Stimulated activated CD8-positive, alpha-beta memory T cell treated with anti-CD3 and anti-CD28 coated beads, Interleukin-15, amount 100 ng/mL, for 1 hour (primary cell): ENCODE results near the gene CYREN.
"Not testable (repeated sequence)": the region's sequence is repeated elsewhere in the genome, so short reads cannot be mapped to it uniquely, and the experiment has no call there.

Source experiments
- DNase-seq: peaks from one replicate; pipeline ENCODE4 v3.0.0-alpha.2; 2020; ENCODE audit warnings: low read depth

Gene CYREN

DNA sequence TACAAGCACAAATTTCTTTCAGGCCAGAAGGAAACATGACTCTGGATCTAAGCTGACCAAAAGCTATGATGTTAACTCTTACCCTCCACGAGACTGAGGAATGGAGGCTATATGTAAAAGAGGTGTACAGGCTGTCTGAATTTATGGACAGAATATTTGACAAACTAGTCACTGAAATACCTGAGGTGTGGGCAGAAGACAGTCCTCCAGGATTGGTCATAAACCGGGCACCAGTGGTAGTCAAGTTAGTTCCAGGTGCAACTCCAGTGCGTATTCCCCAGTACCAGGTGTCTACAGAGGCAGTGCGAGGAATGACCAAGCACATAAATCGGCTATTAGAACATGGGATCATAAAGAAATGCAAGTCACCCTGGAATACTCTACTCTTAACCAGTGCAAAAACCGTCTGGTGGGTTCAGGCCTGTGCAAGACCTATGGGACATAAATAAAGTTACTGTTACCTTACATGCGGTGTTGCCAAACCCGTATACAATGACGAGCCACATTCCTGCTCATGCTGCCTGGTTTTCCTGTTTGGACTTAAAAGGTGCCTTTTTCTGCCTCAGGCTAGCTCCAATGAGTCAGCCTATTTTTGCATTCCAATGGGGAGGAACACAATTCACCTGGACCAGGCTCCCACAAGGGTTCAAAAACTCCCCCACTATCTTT is 6.7 kb upstream of the CYREN start:
- no peak for DNase-seq

DNA sequence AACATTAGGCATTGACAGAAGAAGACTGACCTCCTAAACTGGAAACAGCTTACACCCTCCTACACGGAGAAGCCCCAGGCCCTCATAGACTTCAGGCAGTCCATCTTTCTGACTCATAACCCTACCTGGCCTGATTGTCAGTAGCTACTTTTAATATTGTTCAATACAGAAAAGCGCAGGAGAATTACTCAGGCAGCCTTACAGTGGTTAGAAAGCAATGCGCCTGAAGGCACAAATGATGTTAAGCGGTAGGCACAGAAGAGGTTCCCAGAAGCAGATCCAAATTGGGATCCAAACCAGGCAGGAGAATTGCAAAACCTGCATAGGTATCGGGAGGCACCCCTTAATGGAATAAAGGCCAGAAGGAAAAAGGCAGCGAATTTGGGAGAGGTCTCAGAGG is 5.4 kb upstream of the CYREN start:
- no peak for DNase-seq

DNA sequence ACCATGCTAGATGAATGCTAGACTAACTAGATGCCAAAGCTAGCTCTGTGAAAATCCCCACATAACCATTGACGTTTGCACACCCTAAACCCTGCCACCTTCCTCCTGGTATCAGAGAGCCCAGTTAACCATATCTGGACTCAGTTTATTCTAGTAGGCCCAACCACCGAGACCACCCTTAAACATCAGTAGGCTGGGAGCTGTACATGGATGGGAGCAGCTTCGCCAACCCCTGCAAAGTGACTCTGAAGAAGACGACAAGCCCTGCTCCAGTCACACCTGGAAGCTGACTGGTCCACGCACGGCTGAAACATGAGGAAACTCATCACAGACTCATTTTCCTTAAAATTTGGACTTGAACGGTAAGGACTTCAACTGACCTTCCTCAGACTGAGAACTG is 4.4 kb upstream of the CYREN start:
- no peak for DNase-seq

DNA sequence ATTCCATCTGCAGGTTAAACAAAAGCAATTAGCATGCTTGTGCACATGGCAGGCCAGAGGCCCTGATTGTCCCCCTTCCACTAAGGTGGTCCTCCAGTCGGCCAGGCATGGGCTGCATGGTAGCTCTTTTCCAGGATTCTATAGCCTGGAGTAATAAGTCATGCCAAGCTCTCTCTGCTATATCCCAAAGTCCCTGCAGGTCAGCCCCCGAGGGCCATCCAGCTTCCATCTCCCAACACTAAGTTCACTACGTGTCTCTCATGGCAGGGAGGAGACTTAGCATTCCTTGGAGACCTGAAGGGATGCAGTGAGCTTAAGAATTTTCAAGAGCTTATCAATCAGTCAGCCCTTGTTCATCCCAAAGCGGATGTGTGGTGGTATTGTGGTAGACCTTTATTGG is 3.4 kb upstream of the CYREN start:
- not testable (repeated sequence) for DNase-seq

DNA sequence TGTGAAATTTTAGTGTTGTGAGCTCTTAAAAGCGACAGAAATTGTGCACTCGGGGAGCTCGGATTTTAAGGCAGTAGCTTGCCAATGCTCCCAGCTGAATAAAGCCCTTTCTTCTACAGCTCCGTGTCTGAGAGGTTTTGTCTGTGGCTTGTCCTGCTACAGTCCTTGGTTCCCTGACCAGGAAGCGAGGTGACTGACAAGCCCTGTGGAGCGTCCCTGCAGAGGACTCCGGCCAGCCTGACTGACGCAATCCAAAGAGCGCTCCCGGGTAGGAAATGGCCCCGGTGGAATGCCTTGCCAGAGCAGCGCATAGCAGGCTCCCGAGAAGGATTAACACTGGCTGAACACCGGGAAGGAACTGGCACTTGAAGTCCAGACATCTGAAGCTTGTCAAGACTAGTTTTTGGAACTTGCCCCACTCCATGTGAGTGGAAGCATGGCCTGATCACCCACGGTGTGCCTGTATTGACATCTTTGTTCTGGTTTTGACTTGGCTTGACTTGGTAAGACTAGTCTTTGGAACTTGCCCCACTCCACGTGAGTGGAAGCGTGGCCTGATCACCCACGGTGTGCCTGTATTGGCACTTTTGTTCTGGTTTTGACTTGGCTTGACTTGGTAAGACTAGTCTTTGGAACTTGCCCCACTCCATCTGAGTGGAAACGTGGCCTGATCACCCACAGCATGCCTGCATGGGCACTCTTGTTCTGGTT is 1.2 kb upstream of the CYREN start:
- DNase-seq, result not testable (repeated sequence)

DNA sequence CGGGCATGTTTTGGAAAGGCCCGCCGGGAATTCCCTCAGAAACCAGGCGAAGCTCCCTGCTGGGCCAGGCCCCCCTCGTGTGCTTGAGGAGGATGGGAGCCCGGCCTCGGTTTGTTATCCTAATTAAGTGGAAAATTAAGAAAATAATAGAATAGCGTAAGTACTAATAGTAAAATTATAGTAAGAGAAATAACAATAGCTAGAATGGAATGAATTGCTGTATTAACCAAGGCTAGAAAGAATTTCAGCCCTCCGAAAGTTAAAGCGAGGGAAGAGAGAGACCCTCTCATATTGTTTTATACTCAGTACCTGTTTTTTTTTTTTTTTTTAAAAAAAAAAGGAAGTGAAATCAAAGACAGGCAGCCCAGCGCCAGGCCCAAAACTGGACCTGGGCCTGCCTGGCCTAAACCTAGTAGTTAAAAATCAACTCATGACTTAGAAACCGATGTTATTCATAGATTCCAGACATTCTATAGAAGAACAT is 533 bp upstream of the CYREN start:
- DNase-seq, result not testable (repeated sequence)

DNA sequence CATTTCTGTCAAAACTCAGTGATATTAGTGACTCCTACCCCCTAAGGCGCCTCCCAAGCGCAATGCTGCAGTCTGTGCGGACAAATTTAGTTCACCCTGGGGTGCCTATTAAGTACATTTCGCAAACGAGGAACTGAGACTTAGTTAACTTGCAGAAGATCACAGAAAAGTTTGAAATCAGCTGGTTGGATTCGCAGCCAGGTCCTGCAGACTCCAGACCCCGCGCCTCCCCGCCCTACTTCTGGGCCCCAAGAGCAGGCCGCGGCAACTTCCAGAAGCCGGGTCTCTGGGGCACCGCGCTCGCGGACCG is 588 bp downstream of the CYREN start:
- DNase-seq, result no peak

DNA sequence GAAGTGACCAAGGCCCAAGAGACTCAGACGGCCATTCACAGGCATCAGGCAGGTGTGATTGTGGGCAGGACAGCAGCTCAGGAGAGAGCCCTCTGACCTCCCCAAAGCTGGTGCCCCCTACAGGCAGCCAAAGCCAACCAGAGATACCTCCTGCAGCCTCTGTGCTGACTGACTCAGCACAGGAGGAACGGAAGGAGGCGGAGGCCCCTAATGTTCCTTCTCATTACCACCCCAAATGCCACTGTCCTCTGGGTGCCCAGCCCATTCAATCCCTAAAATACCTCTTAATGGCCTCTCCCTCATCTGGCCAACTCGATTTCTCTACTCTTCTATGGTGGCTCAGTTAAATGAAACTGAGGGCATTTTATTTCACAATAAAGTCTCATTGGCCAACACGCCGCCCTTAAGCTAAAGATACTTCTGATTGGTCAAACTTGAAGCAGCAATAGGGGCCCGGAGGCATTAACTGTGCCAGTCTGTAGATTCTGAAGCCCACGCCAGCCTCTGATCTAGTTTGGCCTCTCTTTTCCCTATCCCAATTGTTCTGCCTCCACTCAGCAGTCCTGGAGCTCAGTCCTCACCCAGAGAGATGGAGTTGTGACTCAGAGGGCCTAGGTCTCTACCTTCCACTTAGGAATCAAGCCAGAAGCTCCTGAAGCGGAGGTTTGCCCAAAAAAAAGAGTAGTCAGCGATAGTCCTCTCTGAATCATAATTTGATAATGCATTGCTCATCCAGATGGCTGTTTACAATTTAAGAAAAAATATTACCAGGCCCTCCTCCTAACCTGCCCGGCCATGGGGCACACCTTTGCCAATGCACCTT is 1.2 kb downstream of the CYREN start:
- no peak for DNase-seq

DNA sequence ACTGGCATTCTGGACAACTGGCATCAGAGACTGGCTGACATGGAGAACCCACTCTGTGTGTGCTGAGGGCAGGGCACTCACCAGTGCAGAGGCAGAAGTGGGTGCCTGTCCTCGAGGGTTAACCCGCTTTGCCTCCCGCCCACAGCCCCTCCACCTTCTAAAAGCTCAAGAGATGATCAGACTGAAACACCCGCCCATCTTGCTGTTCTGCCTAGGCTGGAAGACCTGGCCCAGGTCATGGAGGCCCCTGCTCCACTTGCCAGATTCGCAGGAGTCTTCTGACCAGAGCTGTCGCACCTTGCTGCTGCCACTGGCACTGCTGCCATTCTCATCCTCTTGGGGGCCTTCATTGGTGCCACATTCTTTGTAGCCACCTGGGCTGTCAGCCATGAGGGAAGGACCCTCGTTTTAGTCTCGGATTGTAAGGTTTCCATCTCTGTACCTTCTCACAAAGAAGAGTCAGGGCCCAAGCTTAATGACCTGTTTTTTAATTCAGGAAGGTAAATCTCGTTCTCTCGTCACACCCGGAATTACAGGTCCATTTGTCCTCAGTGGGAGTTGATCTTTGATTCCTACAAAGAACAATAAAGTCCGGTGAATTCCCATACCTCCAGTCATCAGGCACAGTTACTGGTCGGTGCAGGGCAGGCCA is 1.9 kb downstream of the CYREN start:
- no peak for DNase-seq

DNA sequence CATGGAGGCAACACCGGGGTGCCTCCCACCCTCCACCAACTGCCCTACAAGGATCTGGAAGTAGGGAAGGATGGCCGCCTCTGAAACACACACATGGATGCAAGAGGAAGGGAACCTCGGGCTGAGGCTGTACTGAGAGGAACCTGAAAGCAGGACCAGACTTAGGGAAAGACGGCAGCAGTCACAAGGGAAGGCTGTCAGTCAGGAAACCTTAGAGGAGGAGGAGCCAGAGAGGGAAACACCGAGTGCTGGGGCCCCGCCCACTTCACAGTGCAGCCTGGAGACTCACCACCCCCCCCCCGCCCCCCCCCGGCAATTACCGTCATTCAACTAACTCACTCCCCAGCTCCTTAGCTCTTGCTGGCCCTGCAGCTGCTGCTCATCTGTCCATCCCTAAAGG is 2.5 kb downstream of the CYREN start:
- DNase-seq, result no peak

DNA sequence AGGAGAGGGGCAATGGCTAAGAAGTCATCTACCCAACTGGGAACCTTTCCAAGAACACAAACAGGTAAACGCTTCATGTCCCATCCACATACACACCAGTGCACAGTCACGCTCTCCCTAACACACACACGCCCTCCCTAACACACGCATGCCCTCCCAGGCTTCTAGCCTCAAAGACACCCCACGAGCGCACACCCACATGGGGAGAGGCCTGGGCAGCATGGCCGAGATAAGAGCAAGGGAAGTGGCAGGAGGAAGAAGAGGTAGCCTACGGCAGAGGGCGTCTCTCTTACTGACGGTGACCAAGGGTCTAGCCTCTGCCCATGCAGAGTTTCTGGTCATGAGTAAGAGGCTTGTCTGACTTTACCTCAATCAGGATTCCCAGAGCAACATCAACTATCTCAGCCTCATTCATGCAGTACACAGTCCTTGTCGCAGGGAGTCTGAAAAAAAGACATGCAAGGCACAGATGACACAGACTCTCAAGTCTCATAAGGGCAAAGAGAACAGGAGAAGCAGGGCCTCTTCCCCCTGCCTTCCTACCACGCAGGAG is 3.1 kb downstream of the CYREN start:
- DNase-seq, result no peak

DNA sequence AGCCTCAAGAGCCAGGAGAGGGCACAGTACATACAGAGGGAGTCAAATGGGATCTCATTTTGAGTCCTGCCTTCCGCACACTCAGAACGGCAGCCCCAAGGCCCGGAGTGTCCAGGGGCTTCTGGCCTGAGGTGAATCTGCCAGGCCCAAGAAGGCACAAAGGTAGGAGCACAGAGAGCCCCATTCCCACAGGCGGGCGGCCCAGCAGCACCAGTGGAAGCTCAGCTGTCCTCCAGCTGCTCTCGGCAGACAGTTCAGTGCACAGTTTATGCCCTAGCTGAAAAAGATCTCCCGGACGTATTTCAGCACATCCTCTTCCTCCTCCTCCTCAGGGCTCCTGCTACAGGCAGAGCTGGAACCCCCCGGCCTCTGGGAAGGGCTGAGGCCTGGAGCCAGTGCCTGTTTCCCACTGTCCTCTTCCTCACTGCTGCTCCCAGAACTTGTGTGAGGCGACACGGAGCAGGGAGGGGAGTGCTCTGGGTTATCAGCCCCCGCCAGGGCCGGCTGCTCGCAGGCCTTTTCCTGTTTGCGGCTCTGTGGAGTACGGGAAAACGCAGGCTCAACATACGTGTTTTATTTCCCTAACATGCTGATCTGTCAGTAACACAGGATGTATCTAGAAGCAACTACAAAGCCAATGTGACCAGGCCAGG is 4.0 kb downstream of the CYREN start:
- DNase-seq, result no peak

DNA sequence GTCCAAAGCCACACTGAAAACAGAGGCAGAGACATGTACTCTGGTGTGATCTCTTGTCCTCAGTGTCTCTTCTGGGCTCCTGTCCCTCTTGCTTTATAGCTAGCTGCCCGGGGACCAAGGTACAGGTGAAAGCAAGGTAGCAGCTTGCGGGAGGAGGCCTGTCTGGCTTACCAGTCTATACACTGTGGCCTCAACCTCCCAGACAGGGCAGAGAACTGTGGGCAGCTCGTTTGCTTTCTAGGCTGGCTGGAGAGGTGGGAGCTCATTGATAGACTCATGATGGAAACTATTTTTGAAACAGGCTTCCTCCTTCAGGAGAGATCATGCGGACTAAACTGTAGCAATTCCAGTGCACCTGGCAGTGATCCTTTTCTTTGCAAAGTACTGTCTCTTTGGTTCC is 4.6 kb downstream of the CYREN start:
- no peak for DNase-seq

DNA sequence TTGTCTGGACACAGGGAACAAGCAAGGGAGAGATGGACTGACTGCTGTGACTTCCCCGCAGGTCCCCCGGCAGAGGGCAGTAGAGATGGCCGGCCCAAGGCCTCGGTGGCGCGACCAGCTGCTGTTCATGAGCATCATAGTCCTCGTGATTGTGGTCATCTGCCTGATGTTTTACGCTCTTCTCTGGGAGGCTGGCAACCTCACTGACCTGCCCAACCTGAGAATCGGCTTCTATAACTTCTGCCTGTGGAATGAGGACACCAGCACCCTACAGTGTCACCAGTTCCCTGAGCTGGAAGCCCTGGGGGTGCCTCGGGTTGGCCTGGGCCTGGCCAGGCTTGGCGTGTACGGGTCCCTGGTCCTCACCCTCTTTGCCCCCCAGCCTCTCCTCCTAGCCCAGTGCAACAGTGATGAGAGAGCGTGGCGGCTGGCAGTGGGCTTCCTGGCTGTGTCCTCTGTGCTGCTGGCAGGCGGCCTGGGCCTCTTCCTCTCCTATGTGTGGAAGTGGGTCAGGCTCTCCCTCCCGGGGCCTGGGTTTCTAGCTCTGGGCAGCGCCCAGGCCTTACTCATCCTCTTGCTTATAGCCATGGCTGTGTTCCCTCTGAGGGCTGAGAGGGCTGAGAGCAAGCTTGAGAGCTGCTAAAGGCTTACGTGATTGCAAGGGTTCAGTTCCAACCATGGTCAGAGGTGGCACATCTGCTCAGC is 6.0 kb downstream of the CYREN start:
- DNase-seq, result no peak

DNA sequence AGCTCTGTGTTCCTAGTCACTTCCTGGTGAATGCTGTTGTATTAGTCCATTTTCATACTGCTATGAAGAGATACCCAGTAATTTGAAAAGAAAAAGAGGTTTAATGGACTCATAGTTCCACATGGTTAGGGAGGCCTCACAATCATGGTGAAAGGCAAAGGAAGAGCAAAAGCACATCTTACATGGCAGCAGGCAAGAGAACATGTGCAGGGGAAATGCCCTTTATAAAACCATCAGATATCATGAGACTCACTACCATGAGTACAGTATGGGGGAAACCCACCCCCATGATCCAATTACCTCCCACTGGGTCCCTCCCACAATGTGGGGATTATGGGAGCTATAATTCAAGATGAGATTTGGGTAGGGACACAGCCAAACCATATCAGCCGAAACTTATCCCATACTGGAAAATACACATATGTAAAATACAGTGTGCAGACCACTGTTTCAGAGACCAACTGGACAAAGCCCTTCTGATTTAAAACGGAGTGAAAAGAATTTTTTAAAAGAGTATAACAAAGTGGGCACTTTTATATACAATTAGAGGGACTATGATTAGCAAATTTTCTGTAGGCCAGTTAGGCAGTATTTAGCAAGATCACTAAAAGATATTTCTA is 8.0 kb downstream of the CYREN start:
- DNase-seq, result no peak

DNA sequence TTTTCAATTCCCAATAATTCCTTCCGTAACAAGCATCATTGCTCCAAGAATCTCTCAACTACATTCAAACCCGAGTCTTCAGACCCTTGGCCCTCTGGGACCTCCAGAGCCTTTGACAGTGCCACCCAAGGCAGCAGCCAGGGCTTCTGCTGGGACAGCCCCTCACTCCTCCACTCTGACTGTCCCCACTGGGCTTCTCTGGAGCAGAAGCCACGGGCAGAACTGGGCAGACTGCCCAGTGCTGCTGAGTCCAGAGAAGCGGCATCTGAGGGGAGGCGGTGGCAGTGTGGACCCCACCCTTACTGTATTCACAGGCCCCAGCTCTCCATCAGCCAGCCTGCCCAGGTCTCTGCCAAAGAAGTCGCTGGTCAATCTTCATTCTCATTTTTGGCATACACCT is 8.8 kb downstream of the CYREN start:
- DNase-seq, result no peak

DNA sequence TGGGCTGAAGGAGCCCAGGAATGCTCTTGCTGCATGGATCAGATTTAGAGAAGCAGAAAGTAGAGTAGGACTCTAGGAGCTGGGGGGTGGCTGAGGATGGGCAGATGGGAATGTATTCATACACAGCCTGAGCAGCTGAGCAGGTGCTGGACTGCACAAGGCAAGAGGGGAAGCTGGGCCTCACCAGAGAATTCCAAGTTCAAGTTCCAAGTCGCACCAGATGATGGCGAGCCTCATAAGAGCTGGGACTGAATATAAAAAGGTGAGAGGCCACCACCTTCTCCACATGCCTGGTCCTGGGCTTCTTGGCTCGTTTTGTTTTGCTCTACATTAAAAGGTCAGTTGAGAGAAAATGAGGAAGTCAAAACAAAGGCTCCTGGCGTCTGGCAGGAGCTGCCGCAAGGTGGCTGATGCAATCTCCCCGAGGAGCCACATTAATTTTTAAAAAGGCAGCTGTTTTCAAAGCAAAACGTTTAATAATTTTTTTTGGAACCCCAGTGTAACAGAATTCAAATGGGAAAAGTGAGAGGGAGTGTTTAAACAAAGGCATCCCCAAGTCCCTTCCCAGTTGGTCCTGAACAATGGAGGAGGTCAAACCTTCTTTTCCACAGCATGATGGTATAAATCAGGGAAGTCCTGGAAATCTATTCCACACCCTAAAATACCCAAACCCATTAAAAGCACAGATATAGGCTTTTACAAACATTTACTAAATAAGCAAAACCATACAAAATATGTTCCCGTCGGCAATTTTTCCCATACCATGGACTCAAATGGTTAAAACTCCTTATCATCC is 9.5 kb downstream of the CYREN start:
- DNase-seq, result no peak

DNA sequence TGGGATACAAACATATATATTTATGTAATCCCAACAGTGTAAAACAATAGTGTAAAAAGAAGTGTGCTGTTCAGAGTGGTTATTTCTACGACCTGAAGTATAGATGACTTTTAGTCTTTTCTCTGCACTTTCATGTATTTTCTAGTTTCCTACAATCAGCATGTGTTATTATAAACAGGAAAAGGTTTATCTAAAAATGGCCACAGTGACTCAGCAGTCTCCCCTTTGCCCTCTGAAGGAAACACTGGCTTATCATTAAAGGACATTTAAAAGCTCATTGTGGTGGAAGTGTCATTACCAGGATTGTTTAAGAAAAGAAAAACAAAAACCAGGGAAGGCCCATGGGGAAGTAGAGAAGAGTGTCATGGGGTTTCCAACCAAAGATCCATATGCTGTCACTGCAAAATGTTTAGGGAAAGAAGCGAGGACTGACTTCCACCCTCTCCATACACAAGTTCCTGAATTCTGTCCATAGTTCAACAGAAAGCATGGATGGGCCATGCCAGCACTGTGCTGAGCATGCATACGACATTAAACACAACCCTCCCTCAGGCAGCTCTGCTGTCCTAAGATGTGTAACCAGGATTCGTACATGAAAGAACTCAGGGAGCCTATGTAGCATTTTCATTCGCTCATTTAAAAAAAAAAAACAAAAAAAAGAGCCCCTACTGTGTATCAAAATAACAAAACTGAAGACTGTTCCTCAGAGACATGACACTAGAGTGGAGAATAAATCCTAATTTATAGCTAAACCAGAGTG is 10.2 kb downstream of the CYREN start:
- DNase-seq, result no peak
